HCT116 (cell line): Measurements from ENCODE around the gene SLC25A13. TPM values are rescaled to one million over a fixed set of nuclear protein-coding genes. Genes with fewer than 3 reads are reported as not detected.

Experiments used
- ATAC-seq: fragments of 200-7000 bp; cut with Tn5 transposase; 2 replicates; pipeline ENCODE4 v1.9.1; 2020; ENCODE audit warnings: mild to moderate bottlenecking, moderate library complexity
- BruUV-seq: library from RNA; stranded (reverse); fragments of 400-500 nt; replicated peaks from 2 replicates; lab custom pipeline; 2021; lab: Mats Ljungman, UMichigan
- CTCF ChIA-PET: fragments of 300-600 bp; sonication (Branson Sonifier 250); formaldehyde crosslinking; loops from one replicate; lab custom pipeline; 2021; ENCODE audit warnings: antibody characterized with exemption; lab: Charles Lee
- POLR2A ChIA-PET: fragments of 300-600, 350-600 bp; sonication (Branson Sonifier 250); formaldehyde crosslinking; loops from one replicate; lab custom pipeline; 2021; ENCODE audit warnings: antibody characterized with exemption; lab: Charles Lee
- RAD21 ChIA-PET, 2 experiments: fragments of 300-600 bp; sonication (Branson Sonifier 250); formaldehyde crosslinking; loops; one replicate each; lab custom pipeline; 2023; ENCODE audit warnings: low total read pairs in 2 of 2; ENCODE audit not compliant: uncharacterized antibody in 2 of 2, unreplicated experiment in 2 of 2, low non-redundant PET in 1 of 2; lab: Charles Lee
- DNase-seq: peaks from one replicate; pipeline ENCODE4 v3.0.0-alpha.2; 2010; ENCODE audit warnings: low read depth, low spot score
- H2AFZ ChIP-seq: fragments of 200-600 bp; shearing (Covaris generic), sonication (generic); 2 replicates; pipeline ENCODE4 v1.6.1; 2017; ENCODE audit warnings: low read depth, mixed run types, mixed read lengths, antibody characterized with exemption, low read length; ENCODE audit not compliant: poor library complexity, severe bottlenecking
- H3K27ac ChIP-seq: 2 replicates; pipeline ENCODE4 v1.5.1; 2012; ENCODE audit warnings: low read depth, low read length
- H3K27me3 ChIP-seq: fragments of 200-600 bp; sonication (generic); 2 replicates; pipeline ENCODE4 v1.6.1; 2016; ENCODE audit warnings: mixed run types, low read length, mixed read lengths; ENCODE audit not compliant: insufficient read depth
- H3K36me3 ChIP-seq, 2 experiments: fragments of 200-500 bp in 1 of 2; fragments of 200-600 bp in 1 of 2; sonication (Bioruptor generic) in 1 of 2; sonication (generic) in 1 of 2; 2 replicates each; pipeline versions ENCODE4 v1.5.1 to v1.6.1; 2014 to 2016; ENCODE audit warnings: low read length in 2 of 2, inconsistent platforms in 1 of 2, mixed read lengths in 1 of 2, mixed run types in 1 of 2; ENCODE audit not compliant: insufficient read depth in 2 of 2, control insufficient read depth in 1 of 2
- H3K4me1 ChIP-seq, 2 experiments: fragments of 200-600 bp in 1 of 2; sonication (generic) in 1 of 2; 2 replicates each; pipeline versions ENCODE4 v1.5.1 to v1.6.1; 2012 to 2017; ENCODE audit warnings: low read length in 2 of 2, inconsistent platforms in 1 of 2, mild to moderate bottlenecking in 1 of 2, mixed read lengths in 1 of 2, mixed run types in 1 of 2, moderate library complexity in 1 of 2; ENCODE audit not compliant: insufficient read depth in 2 of 2, control insufficient read depth in 1 of 2
- H3K4me2 ChIP-seq: fragments of 200-600 bp; sonication (generic); 2 replicates; pipeline ENCODE4 v1.6.1; 2017; ENCODE audit warnings: mixed run types, low read length, mixed read lengths
- H3K4me3 ChIP-seq, 2 experiments: fragments of 200-600 bp in 1 of 2; sonication (generic) in 1 of 2; replicated peaks in 1 of 2; 2 replicates each; pipeline ENCODE4 v1.5.1; 2011 to 2016; ENCODE audit warnings: low read length in 2 of 2, control low read depth in 1 of 2, low read depth in 1 of 2, mild to moderate bottlenecking in 1 of 2, mixed read lengths in 1 of 2, mixed run types in 1 of 2
- H3K79me2 ChIP-seq: fragments of 200-600 bp; sonication (generic); 2 replicates; pipeline ENCODE4 v1.6.1; 2017; ENCODE audit warnings: mild to moderate bottlenecking, mixed run types, low read length, moderate library complexity, mixed read lengths; ENCODE audit not compliant: insufficient read depth
- H3K9ac ChIP-seq: fragments of 200-600 bp; sonication (generic); 2 replicates; pipeline ENCODE4 v1.6.1; 2016; ENCODE audit warnings: low read length, mixed read lengths
- H3K9me2 ChIP-seq: fragments of 200-600 bp; sonication (generic), shearing (Covaris generic); 2 replicates; pipeline ENCODE4 v1.6.1; 2017; ENCODE audit warnings: mixed run types, mild to moderate bottlenecking, moderate library complexity; ENCODE audit not compliant: insufficient read depth
- H3K9me3 ChIP-seq, 2 experiments: fragments of 200-500 bp in 1 of 2; fragments of 200-600 bp in 1 of 2; sonication (Bioruptor generic) in 1 of 2; sonication (generic) in 1 of 2; 2 replicates each; pipeline ENCODE4 v1.6.1; 2014 to 2017; ENCODE audit warnings: low read length in 2 of 2, mixed read lengths in 2 of 2, inconsistent platforms in 1 of 2, low read depth in 1 of 2, mild to moderate bottlenecking in 1 of 2, mixed run types in 1 of 2, moderate library complexity in 1 of 2; ENCODE audit not compliant: control insufficient read depth in 1 of 2, insufficient read depth in 1 of 2
- H4K20me1 ChIP-seq: fragments of 200-600 bp; sonication (generic), shearing (Covaris generic); 2 replicates; pipeline ENCODE4 v1.6.1; 2017; ENCODE audit warnings: mixed run types, mild to moderate bottlenecking, moderate library complexity; ENCODE audit not compliant: insufficient read depth
- CBX3 ChIP-seq: IDR thresholded peaks from 2 replicates; pipeline ENCODE4 v1.6.1; 2012; ENCODE audit warnings: low read depth
- CTCF ChIP-seq, 3 experiments: fragments of 200-600 bp in 1 of 3; sonication (generic) in 1 of 3; IDR thresholded peaks in 2 of 3; conservative IDR thresholded peaks in 1 of 3; 2 replicates each; pipeline ENCODE4 v1.5.1; 2012 to 2017; ENCODE audit warnings: low read depth in 2 of 3, low read length in 2 of 3, antibody characterized with exemption in 1 of 3, borderline replicate concordance in 1 of 3, control low read depth in 1 of 3, mild to moderate bottlenecking in 1 of 3, mixed read lengths in 1 of 3, mixed run types in 1 of 3, moderate library complexity in 1 of 3; ENCODE audit not compliant: insufficient read depth in 1 of 3
- EGR1 ChIP-seq: IDR thresholded peaks from 2 replicates; pipeline ENCODE4 v1.6.1; 2012; ENCODE audit warnings: low read depth
- ELF1 ChIP-seq: IDR thresholded peaks from 2 replicates; pipeline ENCODE4 v1.6.1; 2012; ENCODE audit warnings: low read depth, borderline replicate concordance
- FOSL1 ChIP-seq: IDR thresholded peaks from 2 replicates; pipeline ENCODE4 v1.6.1; 2012; ENCODE audit warnings: low read depth
- POLR2AphosphoS5 ChIP-seq: IDR thresholded peaks from 2 replicates; pipeline ENCODE4 v1.6.1; 2011; ENCODE audit warnings: mild to moderate bottlenecking, low read depth, low read length, moderate library complexity
- RAD21 ChIP-seq: IDR thresholded peaks from 2 replicates; pipeline ENCODE4 v1.6.1; 2012; ENCODE audit warnings: low read depth, mild to moderate bottlenecking
- REST ChIP-seq: IDR thresholded peaks from 2 replicates; pipeline ENCODE4 v1.6.1; 2012; ENCODE audit warnings: low read depth
- SIN3A ChIP-seq: IDR thresholded peaks from 2 replicates; pipeline ENCODE4 v1.6.1; 2012; ENCODE audit warnings: low read depth
- SRF ChIP-seq: IDR thresholded peaks from 2 replicates; pipeline ENCODE4 v1.6.1; 2012; ENCODE audit warnings: low read depth
- TCF7L2 ChIP-seq: IDR thresholded peaks from 2 replicates; pipeline ENCODE4 v1.7.0; 2011; ENCODE audit warnings: borderline replicate concordance, inconsistent platforms; ENCODE audit not compliant: insufficient read depth, insufficient read length; ENCODE audit errors: extremely low read depth
- ZFX ChIP-seq: fragments of 450-650 bp; IDR thresholded peaks from 2 replicates; pipeline ENCODE4 v1.6.1; 2017
- ZNF274 ChIP-seq: fragments of 200-500 bp; sonication (Bioruptor generic); IDR thresholded peaks from 2 replicates; pipeline ENCODE4 v1.6.1; 2014; ENCODE audit warnings: mild to moderate bottlenecking, low read depth, low read length, inconsistent platforms
- intact Hi-C: fragments of 100-400 bp; cut with micrococcal nuclease; formaldehyde crosslinking; loops from 2 replicates; pipeline ENCODE4 v1.10.0; 2022
- total RNA-seq: library from RNA; stranded (reverse); gene quantifications from one replicate; pipeline ENCODE4 v1.2.1, GENCODE V29; 2021; ENCODE audit not compliant: unreplicated experiment
- TF ChIP-seq, protein P1 (sequence below): IDR thresholded peaks from 2 replicates; pipeline ENCODE4 v1.6.1; 2012

Gene SLC25A13
- total RNA-seq, 1 experiment from 2014 or later = 19.3 TPM

DNA sequence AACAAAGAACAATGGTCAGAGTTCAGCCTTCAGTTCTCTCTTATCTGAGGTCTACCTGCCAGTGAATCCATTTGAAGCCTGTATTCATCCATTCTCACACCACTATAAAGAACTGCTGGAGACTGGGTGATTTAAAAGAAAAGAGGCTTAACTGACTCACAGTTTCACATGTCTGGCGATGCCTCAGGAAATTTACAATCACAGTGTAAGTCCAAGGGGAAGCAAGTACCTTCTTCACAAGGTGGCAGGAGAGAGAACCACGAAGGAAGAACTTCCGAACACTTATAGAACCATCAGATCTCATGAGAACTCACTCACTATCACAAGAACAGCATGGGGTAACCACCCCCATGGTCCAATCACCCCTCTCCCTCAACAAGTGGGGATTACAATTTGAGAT is 33.0 kb upstream of the SLC25A13 start:
- Histone ChIP-seq H3K4me1 (no peaks in the 10 kb centered on the region), H3K9me2 (no peaks in the 10 kb centered on the region), H2AFZ (no peak overlapping the region), H3K36me3 (no peaks in the 10 kb centered on the region; a peak in 1 of 4 replicates), H3K9ac (no peak overlapping the region), H3K79me2 (no peaks in the 10 kb centered on the region), H3K4me2 (no peak overlapping the region), H3K4me3 (no peak overlapping the region), H3K27ac (no peak overlapping the region), H3K9me3 (no peaks in the 10 kb centered on the region), H3K27me3 (peaks cover 7% of the 10 kb centered on the region; the same call in 1 of the 2 replicates), H4K20me1 (no peaks in the 10 kb centered on the region)
- no TSS peak for BruUV-seq
- CTCF ChIA-PET = no interaction called here
- RAD21 ChIA-PET = no interaction called here
- intact Hi-C loops = no loop called here
- DNase-seq (no peak), ATAC-seq (no peak)
- TF ChIP-seq EGR1 (no peak), ZNF274 (no peak), FOSL1 (no peak), RAD21 (no peak), SRF (no peak), CBX3 (no peak), ZFX (no peak), ELF1 (no peak), SIN3A (no peak), POLR2AphosphoS5 (no peak), REST (no peak), TCF7L2 (no peak), CTCF (IDR thresholded peaks at IDR 0.05 in 2 of 3, conservative IDR thresholded peaks at IDR 0.05 in 1 of 3; ENCODE audit: borderline replicate concordance in 1 of 3, insufficient read depth in 1 of 3, low read depth in 2 of 3, low read length in 2 of 3) (no peak)
- TF ChIP-seq, protein P1, sequence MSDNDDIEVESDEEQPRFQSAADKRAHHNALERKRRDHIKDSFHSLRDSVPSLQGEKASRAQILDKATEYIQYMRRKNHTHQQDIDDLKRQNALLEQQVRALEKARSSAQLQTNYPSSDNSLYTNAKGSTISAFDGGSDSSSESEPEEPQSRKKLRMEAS = no peak
- POLR2A ChIA-PET = no interaction called here
